ENCODE results near the gene RPRD1B.

The RPRD1B gene

DNA sequence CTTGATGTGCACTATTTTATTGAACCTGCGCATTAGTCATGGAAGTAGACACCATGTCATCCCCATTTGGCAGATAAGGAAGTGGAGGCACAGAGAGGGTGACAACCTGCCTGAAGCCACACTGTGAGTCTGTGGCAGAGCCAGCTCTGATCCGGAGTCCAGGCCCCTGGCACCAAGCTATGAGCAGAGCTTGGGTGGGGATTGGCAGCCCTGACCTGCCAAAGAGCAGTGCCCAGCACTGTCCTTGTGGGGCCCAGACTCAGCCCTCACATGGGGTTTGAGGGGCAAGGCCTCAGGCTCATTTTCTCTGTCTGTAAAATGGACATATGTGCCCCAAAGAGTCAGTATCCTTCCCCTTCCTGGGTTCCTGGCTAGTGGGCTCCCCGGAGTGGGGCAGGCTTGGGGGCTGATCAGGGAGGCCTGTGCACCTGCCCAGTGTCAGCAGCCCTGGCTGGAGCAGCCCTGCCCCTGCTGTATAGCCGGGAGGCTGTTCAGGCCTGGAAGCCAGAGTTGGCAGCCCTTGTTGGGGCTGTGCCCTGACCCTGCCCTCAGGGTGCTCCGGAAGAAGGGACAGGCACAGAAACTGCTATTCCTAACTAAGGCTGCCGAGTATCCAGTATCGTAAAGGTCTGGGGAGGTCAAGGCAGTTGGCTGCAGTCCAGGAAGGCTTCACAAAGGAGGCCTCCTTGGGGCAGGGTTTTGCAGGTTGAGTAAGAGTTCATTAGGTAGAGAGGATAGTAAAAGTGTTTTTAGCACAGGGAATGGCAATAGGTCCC is 92.8 kb downstream of the RPRD1B start:
- DNase-seq = no peak

DNA sequence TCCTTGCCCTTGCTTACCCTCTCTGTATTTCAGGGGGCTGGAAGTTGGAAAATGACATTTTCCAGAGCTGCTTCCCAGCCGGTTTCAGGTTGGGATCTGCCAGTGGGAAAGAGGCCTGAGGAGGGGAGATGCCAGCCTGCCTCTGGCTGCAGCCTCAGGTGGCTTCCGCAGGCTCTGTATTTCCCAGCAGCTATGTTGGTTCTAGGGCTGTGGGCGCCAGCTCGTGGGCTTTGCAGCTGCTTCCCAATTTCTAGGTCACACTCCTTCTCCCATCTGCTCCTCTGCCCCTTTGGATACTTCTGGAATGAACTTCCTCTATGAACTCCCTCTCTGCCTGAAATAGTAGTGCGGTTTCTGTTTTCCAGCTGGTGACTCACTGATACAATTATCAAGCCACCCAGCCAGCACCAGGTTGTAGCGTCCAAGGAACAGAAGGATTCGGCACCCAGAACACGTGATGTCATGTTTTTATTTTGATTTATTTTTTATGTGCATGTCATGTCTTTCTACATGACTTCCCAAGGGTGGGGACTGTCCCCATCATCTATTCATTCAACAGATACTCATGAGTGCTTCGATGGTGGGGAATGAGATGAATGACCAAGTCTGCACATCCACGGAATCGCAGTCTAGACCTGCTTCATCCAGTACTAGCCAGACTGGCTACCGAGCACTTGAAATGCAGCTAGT is 93.5 kb downstream of the RPRD1B start:
- no peak for DNase-seq

DNA sequence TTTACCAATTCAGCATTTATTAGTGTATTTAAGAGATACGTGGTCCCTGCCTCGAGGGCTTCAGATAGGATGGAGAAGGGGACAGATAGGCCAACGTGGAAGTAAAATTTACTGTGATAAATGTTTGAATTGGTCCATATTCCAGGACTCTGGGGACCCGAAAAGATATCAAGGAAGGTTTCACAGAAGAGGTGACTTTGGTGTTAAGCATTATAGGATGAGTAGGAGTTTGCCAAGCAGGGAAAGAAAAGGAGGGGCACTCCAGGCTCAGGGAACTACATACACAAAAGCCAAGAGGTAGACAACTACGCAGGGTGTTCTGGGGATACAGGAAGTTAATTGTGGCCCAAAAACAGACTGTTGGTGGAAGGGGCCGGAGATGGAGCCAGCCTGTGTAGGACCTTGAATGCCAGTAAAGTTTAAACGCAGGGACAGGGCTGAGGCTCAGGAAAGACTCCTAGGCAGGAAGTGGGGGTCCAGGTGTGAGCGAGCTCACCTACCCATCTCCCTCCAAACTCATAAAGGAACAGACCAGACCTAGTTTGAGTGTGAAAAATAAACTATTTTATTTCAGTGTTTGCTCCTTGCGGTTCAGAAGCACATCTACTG is 94.5 kb downstream of the RPRD1B start:
- DNase-seq = no peak

DNA sequence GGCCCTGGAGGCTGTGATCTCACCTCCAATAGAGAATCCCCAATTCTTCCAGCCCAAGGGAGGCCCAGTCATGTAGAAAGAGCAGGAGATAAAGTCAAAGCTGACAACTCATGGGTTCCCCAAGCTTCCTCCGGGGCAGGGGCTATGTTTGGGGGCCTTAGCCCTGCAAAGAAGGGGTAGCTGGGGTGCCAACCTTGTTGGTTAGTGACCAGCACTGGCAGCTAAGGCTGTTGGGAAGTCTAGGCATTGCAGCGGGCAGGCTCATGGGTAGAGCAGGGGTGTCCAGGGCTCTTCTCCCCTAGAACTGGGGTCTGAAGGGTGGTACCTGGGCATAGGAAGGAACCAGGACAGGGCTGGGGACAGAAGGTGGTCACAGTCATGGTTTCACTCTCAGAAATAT is 95.1 kb downstream of the RPRD1B start:
- no peak for DNase-seq

DNA sequence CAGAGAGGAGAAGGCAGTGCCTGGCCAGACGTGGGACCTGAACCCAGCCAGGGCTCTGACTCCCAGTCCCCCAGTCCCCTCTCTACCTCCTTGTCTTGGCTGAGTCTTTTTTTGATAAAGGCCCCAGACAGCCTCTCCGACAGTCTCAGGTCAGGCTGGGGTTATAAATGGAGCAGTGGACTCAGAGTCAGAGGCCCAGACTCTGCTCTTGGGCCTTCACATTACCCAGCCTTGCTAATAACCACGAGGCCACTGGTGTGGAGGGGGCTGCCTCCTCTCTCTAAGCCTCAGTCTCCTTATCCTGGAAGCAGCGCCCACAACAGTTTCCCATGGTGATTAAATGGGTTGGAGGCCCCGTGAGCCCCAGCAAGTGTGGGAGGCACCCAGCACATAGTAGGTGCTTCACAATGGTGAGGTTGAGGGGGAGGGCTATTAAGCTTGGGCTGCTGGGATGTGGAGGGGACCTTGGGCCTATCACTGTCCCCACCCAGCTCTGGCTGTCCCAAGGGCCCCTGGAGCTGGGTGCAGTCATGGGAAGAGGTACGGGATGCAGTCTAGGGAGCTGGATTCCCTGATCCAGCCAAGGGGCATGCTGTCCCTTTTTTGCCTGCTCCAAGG is 95.8 kb downstream of the RPRD1B start:
- no peak for DNase-seq

DNA sequence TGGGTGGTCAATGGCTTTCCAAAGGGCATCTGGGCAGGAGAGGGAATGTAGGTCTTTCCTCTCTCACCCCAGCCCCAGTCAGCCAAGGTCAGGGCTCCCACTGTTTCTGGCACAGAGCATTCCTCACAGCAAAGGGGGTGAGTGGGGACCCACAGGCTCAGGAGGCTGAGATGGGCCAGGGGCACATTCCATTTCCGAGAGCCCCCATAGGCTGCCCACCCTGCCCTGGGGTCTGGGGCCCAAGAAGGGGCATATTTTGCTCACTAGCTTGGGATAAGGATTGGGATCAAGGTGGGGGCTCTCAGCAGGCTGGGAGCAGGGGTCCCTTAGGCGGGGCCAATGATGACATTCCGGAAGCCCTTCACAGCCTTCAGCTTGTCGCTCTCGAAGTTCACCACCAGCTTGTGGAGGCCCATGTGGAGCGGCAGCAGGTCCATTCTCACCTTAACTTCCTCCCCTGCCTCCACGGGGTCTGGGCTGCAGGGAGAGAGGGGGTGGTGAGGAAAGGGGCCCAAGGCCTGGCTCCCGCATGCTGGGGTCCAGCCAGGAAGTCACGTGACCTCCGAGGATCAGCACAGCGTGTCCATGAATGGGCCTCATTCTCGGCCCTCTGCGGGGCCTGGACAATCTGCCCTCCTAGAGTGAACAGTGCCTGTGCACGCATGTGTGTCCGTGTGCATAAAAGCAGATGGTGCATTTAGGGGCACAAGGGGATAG is 96.5 kb downstream of the RPRD1B start:
- no peak for DNase-seq

DNA sequence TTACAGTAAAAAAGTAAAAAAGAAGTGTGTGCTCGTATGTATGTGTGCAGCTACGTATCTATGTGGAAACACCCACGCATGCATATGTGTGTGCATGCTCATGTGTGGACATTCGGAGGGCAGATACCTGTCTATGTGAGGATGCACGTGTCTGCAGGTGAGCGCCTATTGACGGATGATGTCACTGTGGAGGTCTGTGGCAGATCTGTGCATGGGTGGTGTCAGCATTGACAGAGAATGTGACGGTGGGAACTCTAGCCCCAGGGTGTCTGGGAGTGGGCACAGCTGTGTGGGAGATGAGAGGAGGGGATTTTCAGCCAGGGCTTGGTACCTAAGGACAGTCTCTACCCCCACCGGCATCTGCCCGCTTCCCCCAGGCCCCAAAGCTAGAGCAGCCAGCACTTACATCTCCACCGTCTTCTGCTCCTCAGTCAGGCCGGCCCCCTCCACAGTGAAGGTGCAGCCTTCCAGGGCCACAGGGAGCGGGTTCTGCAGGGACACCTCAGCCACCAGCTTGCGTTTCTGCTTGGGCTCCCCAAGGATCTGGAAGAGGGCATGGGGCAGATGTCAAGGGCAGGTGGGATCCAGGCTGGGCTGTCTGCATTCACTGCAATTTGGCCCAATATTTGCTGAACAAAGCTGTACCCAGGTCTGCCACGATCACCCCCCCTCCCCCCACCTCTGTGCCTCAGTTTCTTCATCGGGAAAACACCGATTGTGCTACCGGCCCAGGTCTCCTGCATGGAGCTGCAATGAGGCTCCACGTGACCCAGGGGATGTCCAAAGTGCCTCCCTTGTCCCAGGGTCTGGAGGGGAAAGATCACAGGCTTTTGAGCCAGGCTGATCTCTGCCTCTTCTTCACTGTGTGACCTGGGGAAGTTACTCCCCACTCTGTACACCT is 97.4 kb downstream of the RPRD1B start:
- no peak for DNase-seq

DNA sequence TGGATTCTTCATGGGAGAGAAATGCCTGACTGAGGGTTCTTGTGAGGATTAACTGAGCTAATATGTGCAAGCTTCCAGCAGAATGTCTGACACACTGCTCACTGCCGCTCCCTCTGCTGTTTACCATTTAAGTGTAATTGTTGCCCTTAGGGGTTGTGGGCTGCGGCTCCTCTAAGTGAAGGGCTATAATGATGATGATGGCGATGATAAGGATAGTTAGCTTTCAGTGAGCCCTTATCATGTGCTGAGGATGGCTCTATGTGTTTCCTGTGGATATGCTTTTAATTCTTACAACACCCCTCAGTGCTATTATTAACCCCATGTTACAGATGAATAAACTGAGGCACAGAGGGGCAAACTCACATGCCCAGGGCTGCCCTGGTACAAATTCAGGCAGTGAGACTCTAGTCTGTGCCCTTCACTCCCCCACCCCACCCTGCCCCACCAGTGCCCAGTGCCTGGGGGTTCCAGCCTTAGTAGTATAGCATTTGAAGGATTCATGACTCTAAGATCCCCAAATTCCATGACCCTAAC is 98.1 kb downstream of the RPRD1B start:
- no peak for DNase-seq

DNA sequence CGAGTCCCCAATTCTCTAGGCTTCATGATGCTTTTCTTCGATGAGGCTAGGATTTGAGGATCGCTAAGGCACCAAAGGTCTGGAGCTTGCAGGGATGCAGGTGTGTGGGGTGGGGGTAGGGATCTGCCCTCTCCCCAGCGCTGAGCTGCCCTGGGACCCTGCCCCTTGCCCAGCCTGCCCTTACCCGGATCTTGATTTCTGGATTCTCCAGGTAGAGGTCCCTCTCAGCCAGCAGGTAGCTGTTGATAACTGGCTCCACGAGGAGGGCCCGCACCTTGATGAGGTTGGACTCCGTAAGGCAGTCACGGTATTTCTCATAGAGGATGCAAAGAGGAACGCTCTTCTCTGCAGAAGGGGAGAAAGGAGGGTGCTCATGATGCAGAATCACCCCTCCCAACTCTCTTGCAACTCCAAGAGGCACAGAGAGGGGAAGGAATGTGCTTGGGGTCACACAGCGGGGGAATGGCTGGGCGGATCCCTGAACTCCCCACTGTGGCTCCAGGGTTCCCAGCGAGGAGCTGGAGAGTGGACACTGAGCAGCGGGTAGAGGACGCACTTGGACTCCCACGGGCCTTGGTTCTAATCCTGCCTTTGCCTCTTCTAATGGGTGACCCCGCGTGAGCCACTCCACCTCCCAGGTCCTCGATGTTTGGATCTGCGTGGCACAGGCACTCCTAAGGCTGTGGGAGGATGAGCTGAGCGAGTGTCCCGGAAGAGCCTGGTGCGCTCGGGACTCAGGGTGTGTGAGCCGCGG is 98.8 kb downstream of the RPRD1B start:
- DNase-seq = no peak

DNA sequence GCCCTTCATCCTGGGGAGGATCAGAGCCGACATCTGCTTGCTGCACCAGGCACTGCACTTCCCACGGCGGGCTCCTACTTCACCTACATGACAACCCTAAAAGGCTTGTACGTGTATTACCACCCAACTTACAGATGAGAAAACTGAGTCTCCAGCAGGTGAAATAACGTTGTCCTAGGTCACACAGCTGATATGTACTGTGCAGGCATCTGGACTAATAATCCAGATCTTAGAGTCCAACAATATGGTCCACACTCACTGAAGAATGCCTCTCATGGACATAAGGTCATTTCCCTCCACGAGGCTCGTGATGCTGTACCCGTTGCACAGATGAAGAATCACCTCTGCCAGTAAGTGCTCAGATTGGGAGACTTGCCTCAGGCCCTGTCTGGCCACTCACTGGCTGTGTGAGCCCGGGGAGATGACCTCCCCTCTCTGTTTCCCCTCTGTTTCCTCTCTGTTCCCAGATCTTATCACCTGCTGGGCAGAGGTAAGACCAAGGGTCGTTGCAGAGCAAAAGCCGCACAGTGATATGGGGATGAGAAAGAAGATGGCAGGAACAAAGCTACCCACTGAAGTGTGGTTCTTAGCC is 99.5 kb downstream of the RPRD1B start:
- no peak for DNase-seq

DNA sequence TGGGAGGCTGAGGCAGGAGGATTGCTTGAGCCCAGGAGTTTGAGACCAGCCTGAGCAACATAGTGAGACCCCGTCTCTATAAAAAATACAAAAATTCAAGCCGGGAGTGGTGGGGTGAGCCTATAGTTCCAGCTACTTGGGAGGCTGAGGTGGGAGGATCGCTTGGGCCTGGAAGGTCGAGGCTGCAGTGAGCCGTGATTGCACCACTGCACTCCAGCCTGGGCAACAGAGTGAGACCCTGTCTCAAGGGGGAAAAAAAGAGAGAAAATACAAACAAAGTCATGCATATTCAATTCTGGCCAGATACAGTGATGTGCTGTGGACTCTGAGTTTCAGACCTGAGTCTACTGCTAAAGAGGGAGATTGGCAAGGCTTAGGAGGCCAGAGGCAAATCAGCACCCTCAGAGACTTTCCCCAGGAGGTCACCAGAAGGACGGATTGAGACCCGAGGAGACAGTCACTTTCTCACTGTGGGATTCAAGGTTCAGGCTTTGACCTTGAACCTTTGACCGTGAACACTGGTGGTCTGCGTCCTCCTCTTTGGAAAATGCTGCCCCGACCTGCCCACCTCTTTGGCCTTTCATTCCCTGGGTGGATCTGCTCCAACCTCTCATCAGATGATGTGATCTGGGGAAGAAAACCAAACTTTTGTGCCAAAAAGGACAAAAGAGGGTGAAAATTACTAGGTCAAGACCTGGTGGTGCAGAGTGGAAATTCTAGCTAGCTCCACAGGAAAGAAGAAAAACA is 100.3 kb downstream of the RPRD1B start:
- DNase-seq = no peak

DNA sequence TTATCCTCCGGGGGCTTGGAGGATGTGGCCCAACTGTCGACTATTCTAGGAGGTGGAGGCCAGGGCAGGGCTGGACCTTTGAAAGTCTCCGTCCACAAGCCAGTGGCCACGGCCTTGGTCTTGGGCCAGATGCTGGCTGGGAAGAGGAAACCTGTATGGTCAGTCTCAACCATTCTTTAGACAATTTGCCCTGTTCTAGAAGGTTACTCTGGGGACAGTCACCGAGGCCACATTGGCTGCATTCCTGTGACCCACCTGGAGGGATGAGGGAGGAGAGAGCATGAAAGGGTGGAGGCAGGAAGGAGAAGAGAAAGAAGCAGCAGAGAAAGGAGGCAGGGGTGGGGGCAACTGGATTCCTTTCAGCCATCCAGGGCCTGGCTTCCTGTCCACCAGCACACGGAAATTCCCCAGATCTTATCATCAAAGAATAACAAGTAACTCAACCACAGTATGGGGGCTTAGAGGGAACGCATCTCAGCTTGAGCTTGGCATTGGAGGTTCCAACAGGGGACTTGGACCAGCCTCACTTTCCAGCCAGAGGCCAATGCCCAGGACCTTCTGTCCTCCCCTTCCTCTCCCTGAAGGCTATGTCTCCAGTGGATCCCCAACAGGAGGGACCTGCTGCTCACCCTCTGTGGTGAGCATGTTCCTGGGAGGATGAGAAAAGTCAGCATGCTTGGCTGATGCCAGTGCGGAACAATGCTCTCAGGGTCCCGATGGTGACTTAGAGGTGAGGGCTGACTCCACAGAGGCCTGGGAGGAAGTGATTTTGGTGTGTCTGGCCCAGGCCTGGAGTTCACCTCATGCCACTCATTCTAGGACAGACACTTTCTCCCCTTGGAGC is 101.1 kb downstream of the RPRD1B start:
- DNase-seq = no peak

DNA sequence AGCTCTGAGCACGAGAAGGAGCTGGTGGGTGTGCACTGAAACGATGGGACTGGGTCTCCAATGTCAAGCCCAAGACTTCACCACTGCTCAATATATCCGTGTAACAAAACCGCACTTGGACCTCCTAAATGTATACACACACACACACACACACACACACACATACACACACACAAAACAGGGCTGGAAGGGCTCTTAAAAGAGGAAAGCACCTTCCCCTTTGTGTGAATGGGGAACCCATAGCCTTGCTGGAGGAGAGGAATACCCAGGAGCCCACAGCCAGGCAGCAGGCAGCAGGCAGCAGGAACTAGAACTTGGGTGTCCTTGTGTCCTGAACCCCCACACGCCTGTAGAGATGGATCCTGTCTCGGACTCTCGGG is 101.7 kb downstream of the RPRD1B start:
- DNase-seq = no peak

DNA sequence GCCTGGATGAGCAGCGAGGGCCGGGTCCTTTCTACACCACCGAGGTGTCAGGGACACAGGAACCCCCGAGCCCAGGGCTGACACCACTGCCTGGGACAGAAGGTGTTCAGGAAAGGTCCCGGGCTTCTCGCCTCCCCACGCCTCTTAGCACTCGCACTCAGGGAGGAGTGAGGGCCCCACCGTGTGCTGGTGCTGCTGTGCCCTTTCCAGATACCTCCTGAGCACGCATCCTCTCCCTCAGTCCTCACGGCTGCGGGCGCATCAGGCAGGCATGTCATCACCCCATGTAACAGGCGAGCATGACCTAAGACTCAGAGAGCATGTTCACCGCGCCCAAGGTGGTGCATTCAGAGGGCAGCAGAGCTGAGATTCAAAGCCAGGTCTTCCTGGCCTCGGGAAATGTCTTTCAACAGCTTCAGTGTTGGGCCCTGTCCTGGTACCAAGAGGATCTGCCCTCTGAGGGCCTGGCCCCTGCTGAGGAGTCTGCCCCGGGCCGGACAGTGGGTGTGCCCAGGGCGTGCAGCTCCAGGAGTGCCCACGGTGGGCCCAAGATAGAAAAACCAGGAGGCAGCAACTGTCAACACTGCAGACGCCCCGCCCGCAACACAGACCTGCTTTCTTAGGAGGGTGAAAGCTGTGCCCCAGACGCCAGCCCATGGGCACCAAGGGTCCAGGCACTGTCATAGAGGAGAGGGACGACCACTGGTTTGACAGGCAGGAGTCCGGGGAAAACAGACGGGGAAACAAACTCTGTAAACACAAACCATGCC is 102.3 kb downstream of the RPRD1B start:
- no peak for DNase-seq

DNA sequence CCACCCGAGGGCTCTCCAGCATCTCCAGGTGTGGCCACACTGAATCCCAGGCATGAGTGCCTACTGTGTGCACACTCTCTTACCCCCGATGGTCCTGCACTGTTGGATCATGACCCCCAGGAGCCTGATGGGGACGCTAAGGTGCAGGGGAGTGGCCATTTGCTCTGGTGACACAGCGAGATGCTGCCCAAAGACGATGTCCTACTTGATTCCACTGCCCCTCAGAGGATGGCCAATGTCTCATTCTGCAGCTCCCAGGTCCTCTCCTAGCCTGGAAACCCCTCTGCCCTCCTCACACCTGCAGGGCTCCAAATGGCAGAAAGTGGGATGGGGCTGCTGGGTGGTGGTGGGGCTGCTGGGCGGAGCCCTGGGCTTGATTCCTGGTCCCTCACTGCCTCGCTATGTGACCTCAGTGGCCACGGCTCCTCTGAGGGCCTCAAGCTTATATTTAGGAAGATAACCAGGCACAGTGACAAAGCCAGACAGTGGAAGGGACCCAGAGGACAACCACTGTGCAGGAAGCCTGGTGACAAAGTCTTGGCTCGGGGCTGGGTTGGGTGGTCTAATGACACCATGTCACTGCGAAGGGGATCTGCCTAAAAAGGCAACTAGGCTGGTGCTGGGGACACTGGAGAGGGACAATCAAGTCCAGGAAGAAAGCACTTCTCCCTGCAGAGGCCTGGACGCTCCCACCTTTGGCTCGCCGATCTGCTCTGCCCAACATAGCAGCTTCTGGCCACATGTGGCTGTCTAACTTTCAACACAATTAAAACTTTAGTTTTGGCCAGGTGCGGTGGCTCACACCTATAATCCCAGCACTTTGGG is 103.1 kb downstream of the RPRD1B start:
- DNase-seq = no peak

DNA sequence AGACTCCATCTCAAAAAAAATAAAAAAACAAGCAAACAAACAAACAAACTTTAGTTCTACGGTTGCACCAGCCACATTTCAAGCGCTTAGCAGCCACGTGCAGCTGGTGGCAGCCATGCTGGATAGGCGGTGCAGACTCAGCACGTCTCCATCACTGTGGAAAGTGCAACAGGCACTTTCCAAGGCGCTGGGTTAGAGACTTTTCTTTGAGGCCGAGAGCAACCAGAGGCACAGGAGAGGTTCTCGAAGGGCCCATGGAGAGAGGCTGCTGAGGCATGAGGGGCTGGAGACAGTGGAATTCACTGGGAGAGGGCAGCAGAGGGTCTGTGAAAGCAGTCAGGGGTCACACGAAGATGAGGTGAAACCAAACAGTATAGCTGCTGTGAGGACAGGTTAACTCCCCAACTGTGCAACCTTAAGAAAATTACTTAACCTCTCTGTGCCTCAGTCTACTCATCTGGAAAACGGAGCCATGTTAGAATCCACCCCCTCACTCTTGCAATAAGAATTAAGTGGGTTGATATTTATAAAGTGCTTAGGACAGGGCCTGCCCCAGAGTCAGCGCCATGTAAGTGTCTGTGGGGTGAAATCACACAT is 104.0 kb downstream of the RPRD1B start:
- DNase-seq = no peak
